Esophagus muscularis mucosa (tissue), 4 donors: ENCODE measurements around the gene ZNHIT6.

ENCODE experiments used
- CTCF ChIP-seq, 3 experiments: fragments of 200-600 bp in 2 of 3; fragments of 450-650 bp in 1 of 3; sonication (generic) in 2 of 3; IDR thresholded peaks; one replicate each; pipeline ENCODE4 v1.5.1; 2017 to 2019; ENCODE audit warnings: antibody characterized with exemption in 3 of 3, mild to moderate bottlenecking in 2 of 3, moderate library complexity in 1 of 3
- EP300 ChIP-seq: sonication (generic); formaldehyde crosslinking; IDR thresholded peaks from one replicate; pipeline ENCODE4 v1.6.1; 2017; ENCODE audit warnings: antibody characterized with exemption
- POLR2AphosphoS5 ChIP-seq, 2 donors: sonication (generic); formaldehyde crosslinking; IDR thresholded peaks; one replicate each; pipeline ENCODE4 v1.6.1; 2017; ENCODE audit warnings: antibody characterized with exemption in 2 of 2

DNA sequence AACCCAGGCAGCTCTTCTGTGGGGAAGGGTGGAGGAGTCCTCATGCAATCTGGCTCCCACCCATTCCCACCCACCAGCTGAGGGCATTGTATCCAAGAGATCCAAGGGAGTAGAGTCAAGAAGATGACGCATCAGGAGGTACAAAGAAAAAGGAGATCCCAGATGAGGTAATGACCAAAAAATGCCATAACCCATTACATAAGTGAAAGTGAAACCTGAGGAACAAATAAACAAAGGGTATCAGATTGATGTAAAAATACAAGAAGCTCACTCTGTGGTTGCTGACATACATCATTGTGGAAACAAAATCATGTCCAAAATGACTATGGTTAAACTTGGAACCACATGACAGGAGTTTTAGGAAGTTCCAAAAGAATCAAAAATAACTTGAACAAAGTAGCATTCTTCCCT is 85.2 kb downstream of the ZNHIT6 start:
- TF ChIP-seq CTCF (IDR thresholded peaks at IDR 0.05), result no peak
- no peak for TF ChIP-seq EP300
- TF ChIP-seq POLR2AphosphoS5 (IDR thresholded peaks at IDR 0.05), result no peak
